ENCODE measurements around the gene ZNF138. TPM values are rescaled to one million over a fixed set of nuclear protein-coding genes. Genes with fewer than 3 reads are reported as not detected.

The ZNF138 gene
- total and polyA plus RNA-seq, 2 of the 8 experiments (the other 6 are each of a cell fraction or from before 2014, with no cell fraction given), result 7.5 to 22.6 TPM

- no peaks in the 10 kb centered on the region for H3K79me2 ChIP-seq (ENCODE audit: control insufficient read depth in 1 of 2, insufficient read depth in 2 of 2, low read length in 2 of 2)
- ChIA-PET POLR2A (ENCODE audit: partially characterized antibody) (no interaction called here), CTCF (ENCODE audit: partially characterized antibody) (no interaction called here)
- no peak overlapping the region for H3K4ac ChIP-seq (replicated peaks; ENCODE audit: insufficient read length, low read depth, low read length)
- no peak overlapping the region for H2AK5ac ChIP-seq (ENCODE audit: low read depth, low read length)
- no peak overlapping the region for H3K27ac ChIP-seq (ENCODE audit: low read depth, low read length)
- H2BK120ac ChIP-seq (replicated peaks; ENCODE audit: low read depth, low read length), result no peak overlapping the region
- no peak overlapping the region for H3K18ac ChIP-seq (ENCODE audit: extremely low read depth, low read length)
- no peak overlapping the region for H3K14ac ChIP-seq (ENCODE audit: insufficient read length)
- no peak overlapping the region for H3K23ac ChIP-seq (ENCODE audit: insufficient read length)
- no peak overlapping the region for H4K5ac ChIP-seq (ENCODE audit: insufficient read length, low read depth, low read length)
- H2BK15ac ChIP-seq (ENCODE audit: low read length), result no peak overlapping the region
- 88% methylated on average over 10 of the region's 10 CpGs; no CpG with 5 or more reads in 1 of the 2 experiments for WGBS, 2 experiments (ENCODE audit: extremely low coverage in 1 of 2, insufficient coverage in 1 of 2, insufficient read length in 1 of 2, insufficient replicate concordance in 2 of 2, low coverage in 1 of 2, low lambda C conversion rate in 2 of 2, missing lambda C conversion rate in 1 of 2)
- no peak overlapping the region for H3K56ac ChIP-seq (replicated peaks; ENCODE audit: insufficient read length, low read depth, low read length)
- H4K20me1 ChIP-seq (replicated peaks in 1 of 2; ENCODE audit: control insufficient read depth in 1 of 2, insufficient read depth in 2 of 2, low read length in 2 of 2), result no peaks in the 10 kb centered on the region
- no peaks in the 10 kb centered on the region; the same call in 1 of the 2 replicates for H3K79me1 ChIP-seq (ENCODE audit: low read depth, low read length)
- H4K8ac ChIP-seq (ENCODE audit: extremely low read depth, insufficient read depth, low read length), result no peak overlapping the region
- H4K91ac ChIP-seq (replicated peaks; ENCODE audit: insufficient read length, low read length), result no peak overlapping the region
- FAIRE-seq, result no peak
- H3K36me3 ChIP-seq (ENCODE audit: control insufficient read depth in 2 of 4, insufficient read depth in 4 of 4, low read length in 3 of 4), result no peaks in the 10 kb centered on the region
- DNase-seq (ENCODE audit: low read depth in 1 of 2, low spot score in 2 of 2), result no peak
- H3K27me3 ChIP-seq (replicated peaks in 1 of 4; ENCODE audit: control insufficient read depth in 3 of 4, extremely low read depth in 1 of 4, insufficient read depth in 3 of 4, low read length in 3 of 4), result peaks cover 0 to 7% (median 6%) of the 10 kb centered on the region in 4 experiments; a peak in 5 of 7 replicates
- no peaks in the 10 kb centered on the region; a peak in 1 of 7 replicates for H3K4me1 ChIP-seq (replicated peaks in 1 of 4; ENCODE audit: control insufficient read depth in 3 of 4, insufficient read depth in 4 of 4, low read length in 3 of 4)
- H3K4me2 ChIP-seq (ENCODE audit: insufficient read depth in 1 of 2, low read depth in 2 of 2, low read length in 2 of 2), result no peak overlapping the region
- H3K23me2 ChIP-seq (ENCODE audit: low read depth, low read length), result 0 out of 2 replicates have a peak, but pooled peaks cover 1% of the 10 kb centered on the region
- H2BK5ac ChIP-seq (ENCODE audit: low read depth, low read length), result no peak overlapping the region
- no peak overlapping the region for H2BK12ac ChIP-seq (ENCODE audit: low read depth, low read length)
- no peak overlapping the region for H2AFZ ChIP-seq (ENCODE audit: low read length)
- H3K4me3 ChIP-seq (ENCODE audit: extremely low read depth in 1 of 4, insufficient read depth in 2 of 4, low read depth in 3 of 4, low read length in 4 of 4), result no peak overlapping the region
- no peak overlapping the region for H3K9ac ChIP-seq (replicated peaks in 1 of 4; ENCODE audit: extremely low read depth in 1 of 4, low read depth in 3 of 4, low read length in 3 of 4)
- H3K9me3 ChIP-seq (ENCODE audit: insufficient read depth in 2 of 2, low read depth in 1 of 2, low read length in 1 of 2), result peaks cover 2 to 48% of the 10 kb centered on the region in 2 experiments; a peak in 2 of 4 replicates
- H2BK20ac ChIP-seq (ENCODE audit: low read length), result no peak overlapping the region
- TF ChIP-seq RNF2 (IDR thresholded peaks at IDR 0.05; ENCODE audit: borderline replicate concordance, low read depth, low read length, missing control alignments, poor library complexity, severe bottlenecking) (no peak), POLR2A (IDR thresholded peaks at IDR 0.05; ENCODE audit: control extremely low read depth in 1 of 2, low read depth in 2 of 2, low read length in 2 of 2) (no peak), KDM4A (IDR thresholded peaks at IDR 0.05; ENCODE audit: low read depth, low read length, severe bottlenecking) (no peak), CHD2 (IDR thresholded peaks at IDR 0.05; ENCODE audit: low read length) (no peak), POLR2AphosphoS5 (IDR thresholded peaks at IDR 0.05; ENCODE audit: low read depth, low read length) (no peak), FOSL1 (IDR thresholded peaks at IDR 0.05; ENCODE audit: insufficient read depth, low read depth, low read length) (no peak), HDAC6 (IDR thresholded peaks at IDR 0.05; ENCODE audit: low read depth, low read length) (no peak), TBP (IDR thresholded peaks at IDR 0.05; ENCODE audit: low read depth, low read length) (no peak)
Measured at GRCh38 chr7:64874114-64874513, 79.9 kb downstream of the ZNF138 start.
